ENCODE results near the gene ALG14. TPM values are rescaled to one million over a fixed set of nuclear protein-coding genes. Genes with fewer than 3 reads are reported as not detected.

Gene ALG14
- total and polyA plus RNA-seq, 2 donors (not counting 1 experiment from before 2014, with no cell fraction given), result 0.92 to 2.6 TPM

DNA sequence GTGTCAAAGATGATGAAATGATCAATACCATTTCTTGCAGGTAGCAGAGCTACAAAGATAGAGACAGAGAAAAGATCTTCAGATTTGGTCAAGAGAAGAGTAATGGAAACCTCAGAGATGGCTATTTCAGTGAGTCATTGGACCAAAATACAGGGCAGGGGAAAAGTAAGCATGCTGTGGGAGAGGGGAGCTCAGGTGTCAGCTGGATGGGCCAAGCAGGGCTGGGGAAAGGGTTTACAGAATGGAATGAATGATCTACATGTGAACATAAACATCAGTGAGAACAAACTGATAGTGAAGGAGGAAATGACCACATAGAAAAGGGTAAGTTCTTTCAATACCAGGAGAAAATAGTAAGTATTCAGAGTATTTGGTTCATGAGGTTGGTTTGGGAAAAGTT lies 84.4 kb downstream of the ALG14 start:
- no peak overlapping the region for H3K4me3 Mint-ChIP-seq

DNA sequence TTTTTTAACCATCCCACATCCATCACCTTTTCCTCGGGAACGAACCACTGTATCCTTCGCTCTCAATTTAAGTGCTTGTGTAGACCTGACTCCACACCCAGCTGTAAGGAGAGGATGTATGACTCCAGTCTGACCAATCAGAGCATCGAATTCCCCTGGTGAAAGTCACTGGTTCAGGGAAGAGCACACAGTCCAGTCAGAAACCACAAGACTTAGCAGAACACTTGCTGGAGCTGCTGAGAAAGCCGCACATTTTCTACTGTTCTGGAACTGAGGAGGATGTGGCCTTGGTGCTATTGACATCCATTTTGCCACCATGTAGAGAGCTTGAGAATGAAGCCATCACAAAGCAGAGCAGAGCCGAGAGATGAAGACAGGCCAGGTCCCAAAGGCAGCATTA lies 86.0 kb downstream of the ALG14 start:
- TF ChIP-seq, protein P1, sequence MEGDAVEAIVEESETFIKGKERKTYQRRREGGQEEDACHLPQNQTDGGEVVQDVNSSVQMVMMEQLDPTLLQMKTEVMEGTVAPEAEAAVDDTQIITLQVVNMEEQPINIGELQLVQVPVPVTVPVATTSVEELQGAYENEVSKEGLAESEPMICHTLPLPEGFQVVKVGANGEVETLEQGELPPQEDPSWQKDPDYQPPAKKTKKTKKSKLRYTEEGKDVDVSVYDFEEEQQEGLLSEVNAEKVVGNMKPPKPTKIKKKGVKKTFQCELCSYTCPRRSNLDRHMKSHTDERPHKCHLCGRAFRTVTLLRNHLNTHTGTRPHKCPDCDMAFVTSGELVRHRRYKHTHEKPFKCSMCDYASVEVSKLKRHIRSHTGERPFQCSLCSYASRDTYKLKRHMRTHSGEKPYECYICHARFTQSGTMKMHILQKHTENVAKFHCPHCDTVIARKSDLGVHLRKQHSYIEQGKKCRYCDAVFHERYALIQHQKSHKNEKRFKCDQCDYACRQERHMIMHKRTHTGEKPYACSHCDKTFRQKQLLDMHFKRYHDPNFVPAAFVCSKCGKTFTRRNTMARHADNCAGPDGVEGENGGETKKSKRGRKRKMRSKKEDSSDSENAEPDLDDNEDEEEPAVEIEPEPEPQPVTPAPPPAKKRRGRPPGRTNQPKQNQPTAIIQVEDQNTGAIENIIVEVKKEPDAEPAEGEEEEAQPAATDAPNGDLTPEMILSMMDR (IDR thresholded peaks at IDR 0.05), result no peak
- TF ChIP-seq EZH2 (IDR thresholded peaks at IDR 0.05; ENCODE audit: borderline replicate concordance, insufficient read depth, low read depth, low read length, poor library complexity, severe bottlenecking), result no peak
- Histone ChIP-seq H3K9me3 (ENCODE audit: control extremely low read depth in 1 of 3, control insufficient read depth in 2 of 3, insufficient read depth in 1 of 3, low read length in 2 of 3) (no peaks in the 10 kb centered on the region), H3K4me2 (replicated peaks; ENCODE audit: low read depth, low read length, poor library complexity, severe bottlenecking) (no peak overlapping the region), H2AFZ (ENCODE audit: insufficient read depth, low read depth, low read length, poor library complexity, severe bottlenecking) (no peak overlapping the region), H3K79me2 (ENCODE audit: control insufficient read depth, insufficient read depth, low read length) (no peaks in the 10 kb centered on the region), H3K27me3 (replicated peaks in 1 of 4; ENCODE audit: control extremely low read depth in 1 of 4, control insufficient read depth in 3 of 4, insufficient read depth in 4 of 4, low read length in 3 of 4) (no peaks in the 10 kb centered on the region), H3K9ac (ENCODE audit: low read length) (no peak overlapping the region), H3K4me1 (ENCODE audit: control insufficient read depth in 2 of 2, insufficient read depth in 2 of 2, low read length in 2 of 2) (peaks cover 3 to 4% of the 10 kb centered on the region in 2 donors), H4K20me1 (ENCODE audit: control insufficient read depth, insufficient read depth, low read length, poor library complexity, severe bottlenecking) (no peaks in the 10 kb centered on the region), H3K4me3 (ENCODE audit: control extremely low read depth in 1 of 5, extremely low read depth in 1 of 5, insufficient read depth in 1 of 5, low read depth in 2 of 5, low read length in 4 of 5) (no peak overlapping the region), H3K27ac (ENCODE audit: low read length in 2 of 2) (no peak overlapping the region), H3K36me3 (replicated peaks in 1 of 2; ENCODE audit: control extremely low read depth in 1 of 2, control insufficient read depth in 1 of 2, extremely low read depth in 1 of 2, insufficient read depth in 2 of 2, low read length in 1 of 2) (peaks cover 0 to 2% of the 10 kb centered on the region in 2 experiments)
- Mint-ChIP-seq H3K4me3 (no peak overlapping the region), H3K27ac (no peak overlapping the region), H3K27me3 (no peaks in the 10 kb centered on the region), H3K4me1 (peaks cover 19% of the 10 kb centered on the region), H3K9me3 (ENCODE audit: insufficient read depth) (no peaks in the 10 kb centered on the region)
- DNase-seq (no peak), ATAC-seq (ENCODE audit: low read depth) (no peak)
- 79% methylated on average over 2 of the region's 6 CpGs for WGBS (ENCODE audit: insufficient coverage)
- POLR2A ChIA-PET, result no interaction called here
- intact Hi-C loops (cut with micrococcal nuclease), result no loop called here
- CTCF ChIA-PET, result no interaction called here

More for the DNA sequence above, 84.4 kb downstream of the ALG14 start:
- no peaks in the 10 kb centered on the region for H3K9me3 ChIP-seq (ENCODE audit: control extremely low read depth in 1 of 3, control insufficient read depth in 2 of 3, insufficient read depth in 1 of 3, low read length in 2 of 3)
- Mint-ChIP-seq H3K4me1 (peaks cover 7% of the 10 kb centered on the region), H3K9me3 (ENCODE audit: insufficient read depth) (no peaks in the 10 kb centered on the region), H3K27me3 (no peaks in the 10 kb centered on the region), H3K27ac (no peak overlapping the region)
- DNase-seq (no peak), ATAC-seq (ENCODE audit: low read depth) (no peak)
- CTCF ChIA-PET, result interaction anchor here (0.9 kb wide), 1 partner anchor 53 kb away, joined by 3 read pairs; no protein-coding TSS in a partner anchor
- no peaks in the 10 kb centered on the region for H4K20me1 ChIP-seq (ENCODE audit: control insufficient read depth, insufficient read depth, low read length, poor library complexity, severe bottlenecking)
- H3K27me3 ChIP-seq (replicated peaks in 1 of 4; ENCODE audit: control extremely low read depth in 1 of 4, control insufficient read depth in 3 of 4, insufficient read depth in 4 of 4, low read length in 3 of 4), result no peaks in the 10 kb centered on the region
- H3K4me2 ChIP-seq (replicated peaks; ENCODE audit: low read depth, low read length, poor library complexity, severe bottlenecking), result no peak overlapping the region
- TF ChIP-seq EZH2 (IDR thresholded peaks at IDR 0.05; ENCODE audit: borderline replicate concordance, insufficient read depth, low read depth, low read length, poor library complexity, severe bottlenecking), result no peak
- TF ChIP-seq, protein P1 (IDR thresholded peaks at IDR 0.05), result no peak
- H3K36me3 ChIP-seq (replicated peaks in 1 of 2; ENCODE audit: control extremely low read depth in 1 of 2, control insufficient read depth in 1 of 2, extremely low read depth in 1 of 2, insufficient read depth in 2 of 2, low read length in 1 of 2), result peaks cover 0 to 2% of the 10 kb centered on the region in 2 experiments
- H3K4me3 ChIP-seq (ENCODE audit: control extremely low read depth in 1 of 5, extremely low read depth in 1 of 5, insufficient read depth in 1 of 5, low read depth in 2 of 5, low read length in 4 of 5), result no peak overlapping the region
- intact Hi-C loops (cut with micrococcal nuclease), result no loop called here
- no peak overlapping the region for H3K9ac ChIP-seq (ENCODE audit: low read length)
- H3K4me1 ChIP-seq (ENCODE audit: control insufficient read depth in 2 of 2, insufficient read depth in 2 of 2, low read length in 2 of 2), result no peaks in the 10 kb centered on the region
- no peak overlapping the region for H3K27ac ChIP-seq (ENCODE audit: low read length in 2 of 2)
- no peaks in the 10 kb centered on the region for H3K79me2 ChIP-seq (ENCODE audit: control insufficient read depth, insufficient read depth, low read length)
- H2AFZ ChIP-seq (ENCODE audit: insufficient read depth, low read depth, low read length, poor library complexity, severe bottlenecking), result no peak overlapping the region
- POLR2A ChIA-PET, result interaction anchor here (0.6 kb wide), 1 partner anchor 14 kb away, joined by 5 read pairs; no protein-coding TSS in a partner anchor
